Measurements from ENCODE around the gene MLXIP. TPM values are rescaled to one million over a fixed set of nuclear protein-coding genes. Genes with fewer than 3 reads are reported as not detected.

MLXIP gene
- total and polyA plus RNA-seq, 2 of the 13 experiments (the other 11 are each of a cell fraction or from before 2014, with no cell fraction given): 5.3 to 6.7 TPM

GRCh38 chr12:122161682-122162081 is 83.1 kb downstream of the MLXIP start:
- Histone ChIP-seq H3K4me3 (replicated peaks in 1 of 3; ENCODE audit: insufficient read depth in 1 of 3, low read depth in 2 of 3, low read length in 3 of 3) (no peak overlapping the region), H3K4me1 (ENCODE audit: insufficient read depth, low read length) (peaks cover 14% of the 10 kb centered on the region), H3K27me3 (ENCODE audit: control insufficient read depth in 1 of 2, insufficient read depth in 2 of 2, low read length in 2 of 2) (peaks cover 0 to 7% of the 10 kb centered on the region in 2 experiments; a peak in 2 of 5 replicates), H3K4me2 (ENCODE audit: low read depth, low read length) (no peak overlapping the region), H3K36me3 (replicated peaks in 1 of 2; ENCODE audit: control insufficient read depth in 1 of 2, insufficient read depth in 2 of 2, low read length in 2 of 2) (no peaks in the 10 kb centered on the region), H2AFZ (ENCODE audit: low read length) (no peak overlapping the region), H3K9ac (ENCODE audit: insufficient read depth, low read depth, low read length) (no peak overlapping the region), H4K20me1 (ENCODE audit: insufficient read depth, low read length) (no peaks in the 10 kb centered on the region), H3K9me3 (ENCODE audit: low read length) (no peaks in the 10 kb centered on the region), H3K79me2 (ENCODE audit: insufficient read depth, low read length) (no peaks in the 10 kb centered on the region), H3K27ac (ENCODE audit: extremely low read length, insufficient read depth, low read length) (no peak overlapping the region)
- POLR2A ChIA-PET: no interaction called here
- no peak for DNase-seq (ENCODE audit: low spot score)
- no peak for TF ChIP-seq ZNF674 (CRISPR knock-in tag; IDR thresholded peaks at IDR 0.05; ENCODE audit: low read depth)
- no peak for TF ChIP-seq SRSF1 (optimal IDR thresholded peaks at IDR 0.05; ENCODE audit: low read depth, low read length)
- no peak for TF ChIP-seq RFXANK (CRISPR knock-in tag; IDR thresholded peaks at IDR 0.05)
- no peak for TF ChIP-seq USF2 (IDR thresholded peaks at IDR 0.05; ENCODE audit: low read depth, low read length)
- no peak for TF ChIP-seq USF2 (CRISPR knock-in tag; IDR thresholded peaks at IDR 0.05; ENCODE audit: borderline replicate concordance)
- no peak for TF ChIP-seq DNMT1 (CRISPR knock-in tag; IDR thresholded peaks at IDR 0.05)
- no peak for TF ChIP-seq XRCC5 (optimal IDR thresholded peaks at IDR 0.05; ENCODE audit: low read length)
- TF ChIP-seq KLF16 (CRISPR knock-in tag; IDR thresholded peaks at IDR 0.05): no peak
- no peak for TF ChIP-seq ZNF17 (CRISPR knock-in tag; IDR thresholded peaks at IDR 0.05)
- TF ChIP-seq THAP7 (CRISPR knock-in tag; IDR thresholded peaks at IDR 0.05): no peak
- no peak for TF ChIP-seq NCOA2 (CRISPR knock-in tag; IDR thresholded peaks at IDR 0.05)
- TF ChIP-seq ZC3H4 (CRISPR knock-in tag; IDR thresholded peaks at IDR 0.05; ENCODE audit: borderline replicate concordance): no peak
- TF ChIP-seq SOX6 (IDR thresholded peaks at IDR 0.05): no peak
- TF ChIP-seq SOX6 (CRISPR knock-in tag; IDR thresholded peaks at IDR 0.05): no peak
- TF ChIP-seq DMAP1 (CRISPR knock-in tag; IDR thresholded peaks at IDR 0.05): no peak
- CTCF ChIA-PET (ENCODE audit: low intra/inter-chr PET ratio, low total read pairs): no interaction called here
- no peak for FAIRE-seq
- intact Hi-C loops (cut with micrococcal nuclease; ENCODE audit: unreplicated experiment): no loop called here
- in situ Hi-C loops (cut with HindIII; ENCODE audit: extremely low pct_ligation_motif_present, low pct_unique_long_range_greater_than_20kb): no loop called here
- ATAC-seq: no peak
- BruUV-seq (replicated peaks): no TSS peak
- WGBS (ENCODE audit: low lambda C conversion rate): 38% methylated on average over 8 of the region's 8 CpGs
